ENCODE data around the gene FOXL1. TPM values are rescaled to one million over a fixed set of nuclear protein-coding genes. Genes with fewer than 3 reads are reported as not detected.

Gene FOXL1
- total and polyA plus RNA-seq, 2 of the 13 experiments (the other 11 are each of a cell fraction or from before 2014, with no cell fraction given) = not detected

DNA sequence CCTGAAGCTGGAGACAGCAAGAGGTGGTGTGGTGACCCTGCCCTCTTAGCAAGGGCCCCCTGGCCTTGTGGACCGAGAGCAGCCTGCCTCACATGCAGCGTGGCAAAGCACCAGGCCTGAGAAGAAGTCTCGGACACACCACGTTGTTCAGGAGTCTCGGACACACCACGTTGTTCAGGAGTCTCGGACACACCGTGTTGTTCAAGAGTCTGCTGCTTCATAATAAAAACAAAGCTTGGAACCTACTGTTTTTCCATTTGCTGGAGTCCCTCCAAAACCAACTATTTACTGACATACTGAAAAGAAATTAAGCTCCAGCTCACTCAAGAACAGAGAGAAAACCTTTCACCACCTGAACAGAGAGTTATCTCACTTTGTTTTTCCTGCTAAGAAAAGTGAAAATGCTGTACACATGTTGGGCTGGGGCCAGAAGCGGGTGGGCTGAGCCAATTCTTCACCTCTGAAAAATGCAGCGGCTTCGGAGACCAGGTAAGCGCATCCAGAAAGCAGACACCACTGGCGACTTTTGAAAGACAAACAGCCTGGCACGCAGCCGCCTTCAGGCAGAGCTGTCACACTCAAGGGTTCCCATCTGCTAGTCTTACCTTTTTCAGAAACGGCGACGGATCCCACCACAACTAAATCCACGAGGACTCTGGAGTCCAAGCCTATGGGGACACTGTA lies 32.3 kb upstream of the FOXL1 start (continued):
- TF ChIP-seq POGZ (CRISPR knock-in tag; IDR thresholded peaks at IDR 0.05) = no peak
- no peak for TF ChIP-seq SIN3A (IDR thresholded peaks at IDR 0.05; ENCODE audit: borderline replicate concordance, low read depth, low read length)
- TF ChIP-seq ZNF160 (CRISPR knock-in tag; IDR thresholded peaks at IDR 0.05) = no peak
- TF ChIP-seq ZNF20 (CRISPR knock-in tag; IDR thresholded peaks at IDR 0.05) = no peak
- no peak for TF ChIP-seq HDAC1 (CRISPR knock-in tag; IDR thresholded peaks at IDR 0.05)
- no peak for TF ChIP-seq SMAD1 (CRISPR knock-in tag; IDR thresholded peaks at IDR 0.05; ENCODE audit: borderline replicate concordance, low read depth)
- no peak for TF ChIP-seq ZNF333 (CRISPR knock-in tag; IDR thresholded peaks at IDR 0.05; ENCODE audit: borderline replicate concordance)

DNA sequence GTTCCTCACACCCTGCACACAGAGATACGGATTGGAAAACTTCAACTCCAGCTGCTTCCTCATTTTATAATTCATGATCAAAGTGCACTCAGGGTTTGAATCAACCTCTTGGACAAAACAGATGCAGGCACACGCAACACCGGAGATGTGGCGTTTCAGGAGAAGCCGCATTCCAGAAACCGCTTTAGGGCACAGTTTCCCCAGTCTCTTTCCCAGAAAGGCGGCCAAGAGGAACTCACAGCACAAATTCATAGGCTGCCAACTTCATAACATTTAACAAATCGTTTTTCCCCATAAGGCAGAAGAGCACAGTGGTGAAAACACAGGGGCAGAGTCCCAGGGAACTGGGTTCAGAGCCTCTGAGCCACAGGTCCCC lies 31.7 kb upstream of the FOXL1 start:
- ATAC-seq = no peak
- FAIRE-seq = no peak

More for the DNA sequence above, 31.7 kb upstream of the FOXL1 start:
- Histone ChIP-seq H3K27me3 (ENCODE audit: control insufficient read depth in 1 of 2, insufficient read depth in 2 of 2, low read length in 2 of 2) (no peaks in the 10 kb centered on the region), H3K4me3 (replicated peaks in 1 of 3; ENCODE audit: insufficient read depth in 1 of 3, low read depth in 2 of 3, low read length in 3 of 3) (no peak overlapping the region), H3K9ac (ENCODE audit: insufficient read depth, low read depth, low read length) (no peak overlapping the region), H2AFZ (ENCODE audit: low read length) (no peak overlapping the region), H3K4me2 (ENCODE audit: low read depth, low read length) (no peak overlapping the region), H3K27ac (ENCODE audit: extremely low read length, insufficient read depth, low read length) (no peak overlapping the region), H3K79me2 (ENCODE audit: insufficient read depth, low read length) (no peaks in the 10 kb centered on the region), H4K20me1 (ENCODE audit: insufficient read depth, low read length) (no peaks in the 10 kb centered on the region), H3K36me3 (replicated peaks in 1 of 2; ENCODE audit: control insufficient read depth in 1 of 2, insufficient read depth in 2 of 2, low read length in 2 of 2) (peaks cover 24 to 70% of the 10 kb centered on the region in 2 experiments), H3K9me3 (ENCODE audit: low read length) (no peaks in the 10 kb centered on the region), H3K4me1 (ENCODE audit: insufficient read depth, low read length) (no peaks in the 10 kb centered on the region)
- ChIA-PET CTCF (ENCODE audit: low intra/inter-chr PET ratio, low total read pairs) (no interaction called here), POLR2A (no interaction called here)
- 90% methylated on average over 8 of the region's 8 CpGs for WGBS (ENCODE audit: low lambda C conversion rate)
- no TSS peak for BruUV-seq (replicated peaks)
- intact Hi-C loops (cut with micrococcal nuclease; ENCODE audit: unreplicated experiment) (no loop called here), in situ Hi-C loops (cut with HindIII; ENCODE audit: extremely low pct_ligation_motif_present, low pct_unique_long_range_greater_than_20kb) (no loop called here)
- TF ChIP-seq ZNF775 (CRISPR knock-in tag; IDR thresholded peaks at IDR 0.05; ENCODE audit: borderline replicate concordance) (no peak), DR1 (CRISPR knock-in tag; IDR thresholded peaks at IDR 0.05) (no peak), NPAS2 (CRISPR knock-in tag; IDR thresholded peaks at IDR 0.05; ENCODE audit: borderline replicate concordance) (no peak), ZNF382 (CRISPR knock-in tag; IDR thresholded peaks at IDR 0.05; ENCODE audit: borderline replicate concordance) (no peak), ZNF772 (CRISPR knock-in tag; IDR thresholded peaks at IDR 0.05) (no peak), ZSCAN31 (CRISPR knock-in tag; IDR thresholded peaks at IDR 0.05; ENCODE audit: low read depth) (no peak)
- TF ChIP-seq, protein P1, sequence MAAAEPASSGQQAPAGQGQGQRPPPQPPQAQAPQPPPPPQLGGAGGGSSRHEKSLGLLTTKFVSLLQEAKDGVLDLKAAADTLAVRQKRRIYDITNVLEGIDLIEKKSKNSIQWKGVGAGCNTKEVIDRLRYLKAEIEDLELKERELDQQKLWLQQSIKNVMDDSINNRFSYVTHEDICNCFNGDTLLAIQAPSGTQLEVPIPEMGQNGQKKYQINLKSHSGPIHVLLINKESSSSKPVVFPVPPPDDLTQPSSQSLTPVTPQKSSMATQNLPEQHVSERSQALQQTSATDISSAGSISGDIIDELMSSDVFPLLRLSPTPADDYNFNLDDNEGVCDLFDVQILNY (CRISPR knock-in tag; conservative IDR thresholded peaks at IDR 0.05) = no peak
- no peak for DNase-seq (ENCODE audit: low spot score)
